Heart left ventricle (tissue), 16 donors: ENCODE data around the gene SRSF12. TPM values are rescaled to one million over a fixed set of nuclear protein-coding genes. Genes with fewer than 3 reads are reported as not detected.

Experiments used
- ATAC-seq, 4 donors: fragments of 200-7000 bp; cut with Tn5 transposase; one replicate each; pipeline ENCODE4 v1.9.1; 2020 to 2022; ENCODE audit warnings: moderate library complexity in 4 of 4, mild to moderate bottlenecking in 3 of 4, moderate number of reproducible peaks in 1 of 4
- DNase-seq, 5 donors: peaks; one replicate each; pipeline ENCODE4 v3.0.0-alpha.2; 2020
- H3K27ac ChIP-seq, 12 donors: fragments of 200-600 bp; sonication (generic) in 4 of 12; one replicate each; pipeline versions ENCODE4 v1.5.0 to v1.8.0; 2016 to 2022; ENCODE audit warnings: mild to moderate bottlenecking in 2 of 12
- H3K27me3 ChIP-seq, 9 donors: fragments of 200-600 bp; sonication (generic) in 2 of 9; one replicate each; pipeline versions ENCODE4 v1.5.1 to v1.8.0; 2016 to 2022; ENCODE audit warnings: mild to moderate bottlenecking in 3 of 9
- H3K36me3 ChIP-seq, 9 donors: fragments of 200-600 bp; sonication (generic) in 2 of 9; one replicate each; pipeline versions ENCODE4 v1.5.0 to v1.8.0; 2018 to 2022; ENCODE audit warnings: mild to moderate bottlenecking in 2 of 9
- H3K4me1 ChIP-seq, 12 donors: fragments of 200-600 bp; sonication (generic) in 4 of 12; one replicate each; pipeline versions ENCODE4 v1.5.0 to v1.8.0; 2016 to 2022; ENCODE audit warnings: mild to moderate bottlenecking in 3 of 12
- H3K4me3 ChIP-seq, 12 donors: fragments of 200-600 bp; sonication (generic) in 4 of 12; one replicate each; pipeline versions ENCODE4 v1.5.0 to v1.8.0; 2017 to 2022; ENCODE audit warnings: mild to moderate bottlenecking in 9 of 12, moderate library complexity in 4 of 12
- H3K9me3 ChIP-seq, 12 donors: fragments of 200-600 bp; sonication (generic) in 4 of 12; one replicate each; pipeline versions ENCODE4 v1.5.0 to v1.8.0; 2016 to 2022; ENCODE audit warnings: mild to moderate bottlenecking in 1 of 12
- CTCF ChIP-seq, 12 donors: fragments of 200-600 bp; sonication (generic) in 4 of 12; IDR thresholded peaks; one replicate each; pipeline versions ENCODE4 v1.5.0 to v1.8.0; 2018 to 2022; ENCODE audit warnings: antibody characterized with exemption in 12 of 12, mild to moderate bottlenecking in 5 of 12
- POLR2A ChIP-seq, 2 donors: fragments of 450-650 bp; IDR thresholded peaks; one replicate each; pipeline ENCODE4 v1.6.1; 2017; ENCODE audit warnings: antibody characterized with exemption in 2 of 2, mild to moderate bottlenecking in 2 of 2, moderate library complexity in 2 of 2
- WGBS, 4 donors: extraction: QIAGEN DNeasy Blood & Tissue Kit in 2 of 4; methylation state at CpG; one replicate each; pipeline versions ENCODE4 v1.1.5 to v1.1.7; 2013 to 2018; 5-methylcytosine and 5-hydroxymethylcytosine counted together
- intact Hi-C, 10 donors: fragments of 100-400 bp; cut with DNase I; formaldehyde crosslinking; loops; one replicate each; pipeline versions ENCODE4 v1.11.1 to v1.14.2; 2022
- polyA plus RNA-seq, 2 donors: library from polyadenylated mRNA; stranded (reverse); fragments of 200-250 nt; gene quantifications; one replicate each; pipeline ENCODE4 v1.2.3, GENCODE V29; 2013
- total RNA-seq, 9 donors: library from RNA; depleted of rRNA in 2 of 9; stranded (reverse); fragments of >200 nt in 2 of 9; fragmentation: NEBNext Ultra II Directional in 3 of 9; extraction: Animal tissue kit (Norgen Biotek cat#: 25700) in 3 of 9; gene quantifications; one replicate each; pipeline versions ENCODE4 v1.1.0 to v1.2.4, GENCODE V29; 2016 to 2023
- donor health status: ischemic (EF 13 %, LVEDD 7.1; RV severe dilation, severe dysfunction).
- donor health status: healthy with polysubstance abuse.
- donor health status: DM: no; HTN: yes; CAD: no.
- donor health status: DM: no; HTN: no; CAD: no.
- donor health status: ischemic (EF 25% LVEDD 6.9; RV normal size, moderate dysfunction).
- donor health status: ischemic (EF 25% LVEDD 5.7; RV mildly dilated, moderate dysfunction).
- donor health status: healthy.
- donor health status: DM: yes; HTN: yes; CAD: no.
- donor health status: ischemic (EF 35%, LVEDD 5.7; RV mildly dilated, moderate dysfunction).
- donor health status: nonischemic (EF 11% LVEDD 7.7; RV severe dilation, severe dysfunction).
- donor health status: DM: yes; HTN: yes; CAD: no.
- donor health status: PGD.
- donor health status: ischemic (EF 29% LVEDD 5.4; RV normal size, mild dysfunction).
- donor health status: nonischemic (EF 23%, LVEDD 6.1; RV moderate dilation, normal function).

Gene SRSF12
- total and polyA plus RNA-seq, 11 donors = 0.14 to 0.48 (median 0.22) TPM; not detected in 5

DNA sequence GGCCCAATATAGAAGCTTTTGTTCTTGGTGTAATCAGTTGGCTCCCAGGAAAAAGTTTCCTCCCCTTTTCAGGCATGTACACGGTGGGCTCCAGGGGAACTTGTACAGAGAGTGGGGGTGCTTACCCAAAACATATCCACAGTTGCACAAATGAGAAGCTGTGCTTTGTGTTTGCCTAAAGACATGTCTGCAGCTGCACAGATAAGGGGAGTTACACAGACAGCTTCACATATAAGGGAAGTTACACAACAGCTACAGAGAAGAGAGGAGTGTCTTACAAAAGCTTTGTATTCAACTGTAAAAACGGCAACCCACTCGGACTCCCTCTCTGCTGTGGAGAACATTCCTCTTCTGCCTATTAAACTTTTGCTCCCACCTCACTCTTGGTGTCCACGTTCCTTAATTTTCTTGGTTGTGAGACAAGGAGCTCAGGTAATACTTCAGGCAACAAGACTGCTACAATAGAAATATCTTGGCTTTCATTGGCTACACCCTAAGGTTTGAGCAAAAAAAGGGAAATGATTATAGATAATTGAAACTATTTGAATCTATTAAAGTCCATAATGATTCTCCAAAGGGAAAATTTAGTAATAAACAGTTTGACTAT lies 44.8 kb downstream of the SRSF12 start:
- H3K27ac ChIP-seq = peak overlapping the region in 2 of 12 donors; percentile 35 to 63
- H3K36me3 ChIP-seq = no peaks in the 10 kb centered on the region
- H3K9me3 ChIP-seq = peaks cover 0 to 3% (median 0%) of the 10 kb centered on the region in 12 donors
- H3K4me3 ChIP-seq = no peak overlapping the region
- no peaks in the 10 kb centered on the region for H3K27me3 ChIP-seq
- DNase-seq (no peak), ATAC-seq (peak in 2 of 4 donors; percentile 57 to 69)
- TF ChIP-seq CTCF (IDR thresholded peaks at IDR 0.05) (no peak), POLR2A (IDR thresholded peaks at IDR 0.05) (no peak)
- intact Hi-C loops = no loop called here
- H3K4me1 ChIP-seq = peaks cover 0 to 14% (median 0%) of the 10 kb centered on the region in 12 donors
- 58 to 73% (median 65%) methylated on average over 4 of the region's 4 CpGs for WGBS, 4 donors

GRCh38 chr6:89071036-89071435 lies 46.8 kb downstream of the SRSF12 start:
- Histone ChIP-seq H3K36me3 (no peaks in the 10 kb centered on the region), H3K4me1 (peaks cover 0 to 17% (median 0%) of the 10 kb centered on the region in 12 donors), H3K27me3 (no peaks in the 10 kb centered on the region), H3K4me3 (no peak overlapping the region), H3K9me3 (peaks cover 0 to 3% (median 0%) of the 10 kb centered on the region in 12 donors), H3K27ac (no peak overlapping the region)
- DNase-seq (no peak), ATAC-seq (no peak)
- TF ChIP-seq POLR2A (IDR thresholded peaks at IDR 0.05) (no peak), CTCF (IDR thresholded peaks at IDR 0.05) (no peak)
- intact Hi-C loops = no loop called here

DNA sequence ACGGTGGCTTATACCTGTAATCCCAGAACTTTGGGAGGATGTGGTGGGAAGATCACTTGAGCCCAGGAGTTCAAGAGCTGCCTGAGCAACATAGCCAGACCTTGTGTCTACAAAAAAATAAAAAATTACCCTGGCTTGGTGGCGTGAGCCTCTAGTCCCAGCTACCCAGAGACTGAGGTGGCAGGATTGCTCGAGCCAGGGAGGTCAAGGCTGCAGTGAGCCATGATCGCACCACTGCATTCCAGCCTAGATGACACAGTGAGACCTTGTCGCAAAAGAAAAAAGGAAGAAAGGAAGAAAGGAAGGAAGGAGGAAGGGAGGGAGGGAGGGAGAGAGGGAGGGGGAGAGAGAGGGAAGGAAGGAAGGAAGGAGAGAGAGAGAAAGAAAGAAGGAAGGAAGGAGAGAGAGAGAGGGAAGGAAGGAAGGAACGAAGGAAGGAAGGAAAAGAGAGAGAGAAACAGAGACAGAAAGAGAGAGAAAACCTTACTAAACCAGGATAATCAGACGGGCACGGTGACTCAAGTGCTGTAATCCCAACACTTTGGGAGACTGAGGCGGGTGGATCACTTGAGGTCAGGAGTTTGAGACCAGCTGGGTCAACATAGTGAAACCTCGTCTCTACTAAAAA lies 48.2 kb downstream of the SRSF12 start:
- no peaks in the 10 kb centered on the region for H3K27me3 ChIP-seq
- peaks cover 0 to 17% (median 0%) of the 10 kb centered on the region in 12 donors for H3K4me1 ChIP-seq
- DNase-seq (no peak), ATAC-seq (no peak)
- peaks cover 0 to 3% (median 0%) of the 10 kb centered on the region in 12 donors for H3K9me3 ChIP-seq
- intact Hi-C loops = no loop called here
- TF ChIP-seq CTCF (IDR thresholded peaks at IDR 0.05) = no peak
- no peak for TF ChIP-seq POLR2A (IDR thresholded peaks at IDR 0.05)
- no peaks in the 10 kb centered on the region for H3K36me3 ChIP-seq
- 88 to 89% (median 89%) methylated on average over 10 of the region's 10 CpGs for WGBS, 4 donors
- no peak overlapping the region for H3K27ac ChIP-seq
- no peak overlapping the region for H3K4me3 ChIP-seq

GRCh38 chr6:89068695-89069094 lies 49.2 kb downstream of the SRSF12 start:
- H3K4me1 ChIP-seq = peaks cover 0 to 17% (median 0%) of the 10 kb centered on the region in 12 donors
- peaks cover 0 to 3% (median 0%) of the 10 kb centered on the region in 12 donors for H3K9me3 ChIP-seq
- TF ChIP-seq POLR2A (IDR thresholded peaks at IDR 0.05) = no peak
- TF ChIP-seq CTCF (IDR thresholded peaks at IDR 0.05) = no peak
- ATAC-seq (no peak), DNase-seq (no peak)
- no peak overlapping the region for H3K4me3 ChIP-seq
- H3K27me3 ChIP-seq = no peaks in the 10 kb centered on the region
- no peak overlapping the region for H3K27ac ChIP-seq
- WGBS, 4 donors = 52 to 93% (median 73%) methylated on average over 1 of the region's 1 CpG
- intact Hi-C loops = no loop called here
- no peaks in the 10 kb centered on the region for H3K36me3 ChIP-seq
